DND-41 (cell line): ENCODE results near the gene STIMATE.

Experiments used
- ATAC-seq: fragments of 200-7000 bp; cut with Tn5 transposase; 3 replicates; pipeline ENCODE4 v1.9.1; 2021; ENCODE audit warnings: low read depth; ENCODE audit not compliant: insufficient read depth
- DNase-seq: peaks from one replicate; pipeline ENCODE4 v3.0.0-alpha.2; 2020
- H2AFZ ChIP-seq: 2 replicates; pipeline ENCODE4 v1.6.0; 2012; ENCODE audit warnings: low read depth, low read length
- H3K27ac ChIP-seq: 2 replicates; pipeline ENCODE4 v1.5.1; 2012; ENCODE audit warnings: low read length, inconsistent platforms
- H3K27me3 ChIP-seq: fragments of 200-600 bp; sonication (generic); 2 replicates; pipeline ENCODE4 v1.6.0; 2012; ENCODE audit warnings: low read length, mild to moderate bottlenecking, inconsistent platforms; ENCODE audit not compliant: insufficient read depth, poor library complexity
- H3K36me3 ChIP-seq: 2 replicates; pipeline ENCODE4 v1.5.1; 2012; ENCODE audit warnings: low read length, inconsistent platforms; ENCODE audit not compliant: insufficient read depth
- H3K4me1 ChIP-seq: 2 replicates; pipeline ENCODE4 v1.5.1; 2012; ENCODE audit warnings: mild to moderate bottlenecking, low read length; ENCODE audit not compliant: insufficient read depth
- H3K4me2 ChIP-seq: 2 replicates; pipeline ENCODE4 v1.6.0; 2012; ENCODE audit warnings: mild to moderate bottlenecking, moderate library complexity, low read length, inconsistent platforms; ENCODE audit not compliant: insufficient read depth
- H3K4me3 ChIP-seq, 2 experiments: fragments of 200-600 bp in 1 of 2; shearing (Covaris generic) in 1 of 2; 2 replicates each; pipeline ENCODE4 v1.5.1; 2012 to 2016; ENCODE audit warnings: inconsistent platforms in 2 of 2, low read length in 2 of 2, mild to moderate bottlenecking in 2 of 2, low read depth in 1 of 2, moderate library complexity in 1 of 2
- H3K79me2 ChIP-seq: 2 replicates; pipeline ENCODE4 v1.6.0; 2012; ENCODE audit warnings: low read length, inconsistent platforms; ENCODE audit not compliant: insufficient read depth
- H3K9ac ChIP-seq: 2 replicates; pipeline ENCODE4 v1.6.0; 2012; ENCODE audit warnings: low read depth, mild to moderate bottlenecking, inconsistent platforms, low read length, moderate library complexity
- H3K9me3 ChIP-seq: 2 replicates; pipeline ENCODE4 v1.5.1; 2012; ENCODE audit warnings: low read length, moderate library complexity, mild to moderate bottlenecking, inconsistent platforms; ENCODE audit not compliant: insufficient read depth, severe bottlenecking
- H4K20me1 ChIP-seq: 2 replicates; pipeline ENCODE4 v1.6.0; 2012; ENCODE audit warnings: low read length; ENCODE audit not compliant: insufficient read depth
- EZH2 ChIP-seq: IDR thresholded peaks from 3 replicates; pipeline ENCODE4 v1.6.1; 2012; ENCODE audit warnings: borderline replicate concordance, low read depth, mild to moderate bottlenecking, moderate library complexity, low read length, inconsistent platforms; ENCODE audit not compliant: severe bottlenecking
- TF ChIP-seq, protein P1 (sequence below): IDR thresholded peaks from 2 replicates; pipeline ENCODE4 v1.5.1; 2012; ENCODE audit warnings: borderline replicate concordance, low read length, moderate library complexity, mild to moderate bottlenecking; ENCODE audit not compliant: poor library complexity, severe bottlenecking; ENCODE audit errors: extremely low read depth

The STIMATE gene

DNA sequence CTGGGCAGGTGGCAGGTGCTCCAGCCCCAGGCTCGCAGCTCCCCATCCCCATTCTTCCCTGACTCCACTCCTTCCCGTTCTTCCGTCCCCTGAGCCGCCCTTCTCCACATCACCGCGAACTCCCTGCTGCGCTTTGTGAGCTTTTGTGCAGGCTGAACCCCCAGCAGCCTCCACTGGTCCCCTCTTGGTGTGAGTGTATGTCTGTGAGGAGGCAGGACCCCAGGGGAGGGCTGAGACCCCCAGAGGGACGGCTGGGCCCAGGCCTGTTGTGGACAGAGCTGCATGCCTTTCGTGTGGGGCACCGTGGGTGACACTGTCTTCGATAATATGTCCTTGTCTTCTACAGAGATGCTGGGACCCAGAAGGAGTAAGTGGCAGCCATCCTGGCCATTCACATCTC, 110.1 kb downstream of the STIMATE start:
- Histone ChIP-seq H3K79me2 (no peaks in the 10 kb centered on the region), H2AFZ (no peak overlapping the region), H3K36me3 (no peaks in the 10 kb centered on the region), H3K4me3 (no peak overlapping the region), H4K20me1 (no peaks in the 10 kb centered on the region), H3K9ac (no peak overlapping the region), H3K9me3 (no peaks in the 10 kb centered on the region), H3K4me1 (no peaks in the 10 kb centered on the region), H3K4me2 (no peak overlapping the region), H3K27ac (no peak overlapping the region), H3K27me3 (no peaks in the 10 kb centered on the region)
- no peak for DNase-seq
- no peak for ATAC-seq
- TF ChIP-seq, protein P1, sequence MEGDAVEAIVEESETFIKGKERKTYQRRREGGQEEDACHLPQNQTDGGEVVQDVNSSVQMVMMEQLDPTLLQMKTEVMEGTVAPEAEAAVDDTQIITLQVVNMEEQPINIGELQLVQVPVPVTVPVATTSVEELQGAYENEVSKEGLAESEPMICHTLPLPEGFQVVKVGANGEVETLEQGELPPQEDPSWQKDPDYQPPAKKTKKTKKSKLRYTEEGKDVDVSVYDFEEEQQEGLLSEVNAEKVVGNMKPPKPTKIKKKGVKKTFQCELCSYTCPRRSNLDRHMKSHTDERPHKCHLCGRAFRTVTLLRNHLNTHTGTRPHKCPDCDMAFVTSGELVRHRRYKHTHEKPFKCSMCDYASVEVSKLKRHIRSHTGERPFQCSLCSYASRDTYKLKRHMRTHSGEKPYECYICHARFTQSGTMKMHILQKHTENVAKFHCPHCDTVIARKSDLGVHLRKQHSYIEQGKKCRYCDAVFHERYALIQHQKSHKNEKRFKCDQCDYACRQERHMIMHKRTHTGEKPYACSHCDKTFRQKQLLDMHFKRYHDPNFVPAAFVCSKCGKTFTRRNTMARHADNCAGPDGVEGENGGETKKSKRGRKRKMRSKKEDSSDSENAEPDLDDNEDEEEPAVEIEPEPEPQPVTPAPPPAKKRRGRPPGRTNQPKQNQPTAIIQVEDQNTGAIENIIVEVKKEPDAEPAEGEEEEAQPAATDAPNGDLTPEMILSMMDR, result no peak
- TF ChIP-seq EZH2, result no peak
